HG02885 (cell line): ENCODE data around the gene DNAJC22.
"Not testable (repeated sequence)": the region's sequence is repeated elsewhere in the genome, so short reads cannot be mapped to it uniquely, and the experiment has no call there.

Experiments
- ATAC-seq: cut with Tn5 transposase; IDR thresholded peaks from one replicate; pipeline ENCODE4 v1.9.1; 2021; ENCODE audit warnings: mild to moderate bottlenecking; ENCODE audit not compliant: unreplicated experiment, poor library complexity

DNAJC22 gene

GRCh38 chr12:49367381-49368239 lies 20.9 kb downstream of the DNAJC22 start, which contains the start of gene SPATS2:
Gene SPATS2, plus strand, starts transcription at chr12:49367462. Its CDS starts 93,551 bp downstream, at chr12:49461013.
- no peak for ATAC-seq

DNA sequence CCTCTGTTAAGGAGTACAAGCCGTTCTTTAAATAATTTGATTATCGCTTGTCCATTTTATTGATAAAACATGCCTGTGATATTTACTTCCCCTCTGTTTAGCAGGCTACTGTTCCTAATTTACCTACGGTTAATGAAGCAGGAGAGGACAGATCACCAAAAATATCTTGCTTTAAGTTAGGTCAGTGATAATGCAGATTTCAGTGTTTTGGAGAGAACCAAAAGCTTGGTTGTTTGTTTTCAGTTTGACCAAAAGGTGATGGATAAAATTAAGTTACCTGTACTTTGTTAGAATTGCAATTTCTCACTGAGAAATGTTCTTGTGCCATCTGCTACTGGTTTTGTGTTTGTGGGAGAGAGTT lies 21.5 kb downstream of the DNAJC22 start:
- ATAC-seq, result no peak

GRCh38 chr12:49369411-49370145 lies 22.9 kb downstream of the DNAJC22 start:
- peak; percentile 38 for ATAC-seq

DNA sequence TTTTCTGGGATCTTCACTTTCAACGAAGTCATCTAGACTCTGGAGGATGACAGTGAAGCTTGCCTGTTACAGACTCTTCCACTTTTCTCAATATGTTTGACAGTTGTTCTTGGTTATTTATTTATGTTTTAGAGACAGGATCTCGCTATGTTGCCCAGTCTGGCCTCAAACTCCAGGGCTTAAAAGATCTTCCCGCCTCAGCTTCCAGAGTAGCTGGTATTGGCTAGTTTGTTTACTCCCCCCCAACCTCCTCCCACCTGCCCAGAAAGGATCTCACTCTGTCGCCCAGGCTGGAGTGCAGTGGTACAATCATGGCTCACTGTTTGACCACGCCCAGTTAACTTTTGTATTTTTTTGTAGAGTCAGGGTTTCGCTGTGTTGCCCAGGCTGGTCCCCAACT lies 23.9 kb downstream of the DNAJC22 start:
- ATAC-seq, result no peak

- no peak for ATAC-seq
Measured at GRCh38 chr12:49375406-49375805, 28.7 kb downstream of the DNAJC22 start.

- no peak for ATAC-seq
Measured at GRCh38 chr12:49377386-49377785, 30.7 kb downstream of the DNAJC22 start.

GRCh38 chr12:49380184-49380583 lies 33.5 kb downstream of the DNAJC22 start:
- not testable (repeated sequence) for ATAC-seq

GRCh38 chr12:49388682-49389386 lies 42.1 kb downstream of the DNAJC22 start:
- ATAC-seq, result no peak

GRCh38 chr12:49389387-49389703 lies 42.7 kb downstream of the DNAJC22 start:
- ATAC-seq, result no peak

DNA sequence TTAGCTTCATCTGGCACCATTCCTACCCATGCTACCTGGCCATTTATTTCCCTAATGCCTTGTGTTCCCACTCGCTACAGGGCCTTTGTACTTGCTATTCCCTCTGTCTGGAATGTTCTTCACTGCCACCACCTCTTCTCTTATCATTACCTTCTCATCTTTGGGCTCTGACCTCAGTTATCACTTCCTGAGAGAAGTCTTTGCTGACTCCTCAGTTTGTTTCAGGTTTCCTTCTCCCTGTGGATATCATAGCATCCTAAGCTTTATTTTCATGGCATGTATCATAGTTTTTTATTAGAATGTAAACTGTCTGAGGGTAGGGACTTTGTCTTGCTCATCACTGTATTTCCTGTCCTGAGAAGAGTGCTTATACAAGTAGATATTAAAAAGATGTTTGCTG lies 50.3 kb downstream of the DNAJC22 start:
- no peak for ATAC-seq

DNA sequence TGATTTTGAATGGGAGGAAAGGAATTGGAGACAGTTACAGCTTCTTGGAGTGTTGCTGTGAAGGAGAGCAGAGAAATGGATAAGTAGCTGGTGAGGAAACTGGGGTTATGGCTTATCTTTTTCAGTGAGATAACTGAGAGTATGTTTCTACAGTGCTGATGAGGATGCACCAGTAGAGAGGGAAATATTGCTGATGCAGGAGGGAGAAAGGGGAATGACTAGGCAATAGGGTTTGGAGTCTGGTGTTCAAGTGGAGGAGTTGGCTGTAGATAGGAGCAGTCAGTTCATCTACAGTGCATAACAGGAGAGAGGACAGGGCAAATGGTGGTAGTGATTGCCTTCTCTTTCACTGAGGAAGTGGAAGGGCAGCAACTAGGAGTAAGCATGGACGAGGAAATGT lies 53.6 kb downstream of the DNAJC22 start:
- ATAC-seq, result no peak
